Upper lobe of left lung (tissue), 4 donors: ENCODE data around the gene KCNN2.

Source experiments
- CTCF ChIP-seq, 6 experiments: fragments of 450-650 bp in 4 of 6; fragments of 200-600 bp in 2 of 6; sonication (generic) in 2 of 6; IDR thresholded peaks; one replicate each; pipeline ENCODE4 v1.5.1; 2016 to 2019; ENCODE audit warnings: antibody characterized with exemption in 6 of 6
- EP300 ChIP-seq, 4 donors: sonication (generic); formaldehyde crosslinking; IDR thresholded peaks; one replicate each; pipeline ENCODE4 v1.5.1; 2017; ENCODE audit warnings: antibody characterized with exemption in 4 of 4, control low read depth in 2 of 4
- POLR2A ChIP-seq, 4 donors: fragments of 450-650 bp; IDR thresholded peaks; one replicate each; pipeline ENCODE4 v1.5.1; 2016 to 2017; ENCODE audit warnings: antibody characterized with exemption in 4 of 4, mild to moderate bottlenecking in 2 of 4
- POLR2AphosphoS5 ChIP-seq, 2 donors: sonication (generic); formaldehyde crosslinking; IDR thresholded peaks; one replicate each; pipeline ENCODE4 v1.5.1; 2017; ENCODE audit warnings: antibody characterized with exemption in 2 of 2

DNA sequence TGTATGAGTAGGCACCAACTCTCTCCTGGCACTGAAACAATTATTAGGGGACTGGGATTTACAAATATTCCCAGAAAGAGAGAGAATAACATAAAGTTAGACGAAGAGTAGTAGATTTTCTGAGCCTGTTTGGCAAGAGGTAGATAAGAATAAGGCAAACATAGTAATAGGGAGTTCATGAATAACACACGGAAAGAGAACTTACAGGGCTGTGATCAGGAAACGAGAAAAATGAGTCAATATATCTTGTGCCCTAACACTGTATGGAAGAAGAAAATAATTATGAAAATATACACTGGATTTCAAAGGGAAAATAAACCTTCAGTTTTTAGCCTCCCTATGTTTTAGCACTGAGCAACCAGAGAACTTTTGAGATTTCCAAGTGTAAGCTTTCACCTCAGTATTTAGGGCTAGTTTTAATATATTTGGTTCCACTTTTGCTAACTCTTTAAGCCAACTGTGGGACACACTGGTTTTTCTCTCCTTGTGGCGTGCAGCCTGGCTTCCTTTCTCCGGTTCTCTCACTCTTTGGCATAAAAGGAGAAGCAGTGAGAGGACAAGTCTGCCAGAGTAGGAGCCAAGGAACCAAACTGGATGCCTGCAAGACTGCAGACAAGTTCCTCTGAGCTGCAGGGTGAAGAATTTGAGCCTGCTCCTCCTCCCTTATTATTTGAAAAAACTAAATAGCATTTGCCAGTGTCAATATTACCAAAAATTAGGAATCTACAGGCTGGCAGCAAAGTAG lies 6.6 kb upstream of the KCNN2 start:
- TF ChIP-seq POLR2AphosphoS5 (IDR thresholded peaks at IDR 0.05) (no peak), CTCF (IDR thresholded peaks at IDR 0.05) (no peak), POLR2A (IDR thresholded peaks at IDR 0.05) (no peak), EP300 (IDR thresholded peaks at IDR 0.05) (no peak)
